ENCODE measurements around the gene FAM168A. TPM values are rescaled to one million over a fixed set of nuclear protein-coding genes. Genes with fewer than 3 reads are reported as not detected.

FAM168A gene
- total RNA-seq, 4 donors from 2014 or later = 22.2 to 35.7 (median 30.4) TPM

GRCh38 chr11:73518195-73518594, 79.7 kb downstream of the FAM168A start:
- H3K4me1 ChIP-seq = no peaks in the 10 kb centered on the region
- H3K9me3 ChIP-seq = no peaks in the 10 kb centered on the region
- no peak for DNase-seq
- no peaks in the 10 kb centered on the region for H3K27me3 ChIP-seq
- TF ChIP-seq POLR2A (IDR thresholded peaks at IDR 0.05) (no peak), CTCF (IDR thresholded peaks at IDR 0.05) (no peak)
- H3K4me3 ChIP-seq = no peak overlapping the region
- H3K27ac ChIP-seq = no peak overlapping the region
- H3K36me3 ChIP-seq = no peaks in the 10 kb centered on the region

GRCh38 chr11:73516080-73516479, 81.8 kb downstream of the FAM168A start:
- H3K36me3 ChIP-seq = no peaks in the 10 kb centered on the region
- no peaks in the 10 kb centered on the region for H3K9me3 ChIP-seq
- TF ChIP-seq POLR2A (IDR thresholded peaks at IDR 0.05) (no peak), CTCF (IDR thresholded peaks at IDR 0.05) (no peak)
- H3K27ac ChIP-seq = no peak overlapping the region
- H3K4me3 ChIP-seq = no peak overlapping the region
- no peak for DNase-seq
- no peaks in the 10 kb centered on the region for H3K27me3 ChIP-seq
- no peaks in the 10 kb centered on the region for H3K4me1 ChIP-seq

DNA sequence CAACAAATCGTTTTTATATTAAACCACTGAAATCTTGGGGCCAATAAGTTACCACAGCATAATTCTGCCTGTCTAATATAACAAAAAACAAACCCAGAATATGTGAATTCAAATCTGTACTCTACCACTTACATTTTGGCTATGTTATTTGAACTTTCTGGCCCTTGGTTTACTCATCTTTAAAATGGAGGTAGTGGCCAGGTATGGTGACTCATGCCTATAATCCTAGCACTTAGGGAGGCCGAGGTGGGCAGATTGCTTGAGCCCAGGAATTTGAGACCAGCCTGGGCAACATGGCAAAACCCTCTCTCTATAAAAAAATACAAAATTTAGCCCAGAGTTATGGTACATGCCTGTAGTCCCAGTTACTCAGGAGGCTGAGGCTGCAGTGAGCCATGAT, 84.2 kb downstream of the FAM168A start:
- Histone ChIP-seq H3K4me3 (no peak overlapping the region), H3K4me1 (no peaks in the 10 kb centered on the region), H3K27me3 (no peaks in the 10 kb centered on the region), H3K27ac (no peak overlapping the region), H3K9me3 (no peaks in the 10 kb centered on the region), H3K36me3 (no peaks in the 10 kb centered on the region)
- DNase-seq = no peak
- no peak for TF ChIP-seq CTCF (IDR thresholded peaks at IDR 0.05)
- TF ChIP-seq POLR2A (IDR thresholded peaks at IDR 0.05) = no peak

- Histone ChIP-seq H3K4me1 (no peaks in the 10 kb centered on the region), H3K27me3 (no peaks in the 10 kb centered on the region), H3K9me3 (no peaks in the 10 kb centered on the region), H3K36me3 (no peaks in the 10 kb centered on the region), H3K4me3 (no peak overlapping the region), H3K27ac (no peak overlapping the region)
- no peak for TF ChIP-seq POLR2A (IDR thresholded peaks at IDR 0.05)
- no peak for TF ChIP-seq CTCF (IDR thresholded peaks at IDR 0.05)
- no peak for DNase-seq
These were observed 87.0 kb downstream of the FAM168A start for GRCh38 chr11:73510877-73511276.

DNA sequence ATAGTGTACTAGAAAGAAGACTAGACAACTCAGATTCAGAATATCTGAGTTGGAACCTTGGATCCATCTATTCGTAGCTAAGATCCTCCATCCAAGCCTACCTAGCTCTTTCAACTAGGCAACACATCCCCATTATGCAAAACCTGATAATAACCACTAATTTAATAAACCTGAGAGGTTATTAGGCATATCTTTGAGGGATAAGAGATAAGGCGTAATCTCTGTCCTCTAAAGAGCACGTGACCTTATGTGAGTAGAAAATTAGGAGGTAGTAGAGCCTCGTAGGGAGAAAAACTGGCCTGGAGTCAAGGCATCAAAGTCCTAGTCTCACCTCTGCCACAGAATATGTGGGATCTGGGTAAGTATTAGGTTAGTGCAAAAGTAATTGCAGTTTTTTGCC, 87.8 kb downstream of the FAM168A start:
- Histone ChIP-seq H3K9me3 (no peaks in the 10 kb centered on the region), H3K4me3 (no peak overlapping the region), H3K27me3 (no peaks in the 10 kb centered on the region), H3K27ac (no peak overlapping the region), H3K36me3 (no peaks in the 10 kb centered on the region), H3K4me1 (no peaks in the 10 kb centered on the region)
- no peak for DNase-seq
- TF ChIP-seq CTCF (IDR thresholded peaks at IDR 0.05) (no peak), POLR2A (IDR thresholded peaks at IDR 0.05) (no peak)

- TF ChIP-seq POLR2A (IDR thresholded peaks at IDR 0.05) (no peak), CTCF (IDR thresholded peaks at IDR 0.05) (no peak)
- Histone ChIP-seq H3K9me3 (no peaks in the 10 kb centered on the region), H3K4me1 (no peaks in the 10 kb centered on the region), H3K36me3 (no peaks in the 10 kb centered on the region), H3K27ac (no peak overlapping the region), H3K4me3 (no peak overlapping the region), H3K27me3 (no peaks in the 10 kb centered on the region)
- DNase-seq = no peak
These were observed 88.7 kb downstream of the FAM168A start for GRCh38 chr11:73509188-73509587.

Measured in Peyer's patch (tissue), 4 donors.